ENCODE measurements around the gene AP1S1. TPM values are rescaled to one million over a fixed set of nuclear protein-coding genes. Genes with fewer than 3 reads are reported as not detected.
A peak's percentile ranks its signal among the peaks of the same experiment; 100 is the strongest.

The AP1S1 gene
- total and polyA plus RNA-seq, 7 experiments from 2014 or later: 3.3 to 39.4 (median 7.0) TPM

GRCh38 chr7:101151908-101152651, 2.2 kb upstream of the AP1S1 start:
- H3K27ac Mint-ChIP-seq: no peak overlapping the region
- POLR2A ChIA-PET: no interaction called here
- no peak overlapping the region for H3K4me3 Mint-ChIP-seq

GRCh38 chr7:101154693-101155102, 422 bp downstream of the AP1S1 start:
- peaks cover 0 to 22% (median 0%) of the 10 kb centered on the region in 3 experiments for H3K36me3 ChIP-seq (ENCODE audit: control insufficient read depth in 2 of 3, insufficient read depth in 3 of 3, low read length in 3 of 3)
- peak overlapping the region; percentile 62 for H3K4me3 ChIP-seq (ENCODE audit: low read length)
- Mint-ChIP-seq H3K36me3 (peaks cover 0 to 26% (median 6%) of the 10 kb centered on the region in 5 donors), H3K27ac (peak overlapping the region in 1 of 9 donors; percentile 72), H3K4me1 (peaks cover 10 to 21% (median 13%) of the 10 kb centered on the region in 7 donors), H3K27me3 (peaks cover 2 to 19% (median 2%) of the 10 kb centered on the region in 5 donors), H3K4me3 (peak overlapping the region in 9 of 10 donors; percentile 27 to 91 (median 84)), H3K9me3 (no peaks in the 10 kb centered on the region)
- intact Hi-C loops (cut with micrococcal nuclease): loop anchor here (1.0 to 2.0 kb wide), 5 partner anchors 11 to 726 kb away; partner anchors contain the start of genes VGF (in 2 of the 2), ZNHIT1 (in 2 of the 2), MEPCE (in 1 of the 2) and ZCWPW1 (in 1 of the 2)
- DNase-seq: no peak
- H3K27ac ChIP-seq (ENCODE audit: low read depth, low read length): peak overlapping the region; percentile 42
- ChIA-PET POLR2A (interaction anchor here (0.9 kb wide), 1 partner anchor 11 kb away, joined by 4 read pairs; the partner anchor contains the start of gene VGF), CTCF (interaction anchor here (1.1 kb wide), 1 partner anchor 11 kb away, joined by 6 read pairs; no protein-coding TSS in a partner anchor)
- H3K27me3 ChIP-seq (ENCODE audit: control insufficient read depth in 2 of 2, insufficient read depth in 2 of 2, low read length in 2 of 2): no peaks in the 10 kb centered on the region
- H3K9me3 ChIP-seq (ENCODE audit: control insufficient read depth in 2 of 3, low read length in 3 of 3): no peaks in the 10 kb centered on the region
- ATAC-seq: peak; percentile 12
- peaks cover 10% of the 10 kb centered on the region in 2 donors for H3K4me1 ChIP-seq (ENCODE audit: control insufficient read depth in 2 of 2, insufficient read depth in 2 of 2, low read length in 2 of 2)

More at GRCh38 chr7:101151908-101152651, 2.2 kb upstream of the AP1S1 start:
- DNase-seq (no peak), ATAC-seq (no peak)
- Mint-ChIP-seq H3K27me3 (peaks cover 12 to 36% (median 18%) of the 10 kb centered on the region in 5 donors), H3K36me3 (peaks cover 0 to 7% (median 0%) of the 10 kb centered on the region in 5 donors), H3K4me1 (peaks cover 10 to 21% (median 15%) of the 10 kb centered on the region in 7 donors), H3K9me3 (peaks cover 0 to 1% (median 0%) of the 10 kb centered on the region in 11 donors)
- Histone ChIP-seq H3K9me3 (ENCODE audit: control insufficient read depth in 2 of 3, low read length in 3 of 3) (no peaks in the 10 kb centered on the region), H3K36me3 (ENCODE audit: control insufficient read depth in 2 of 3, insufficient read depth in 3 of 3, low read length in 3 of 3) (peaks cover 0 to 3% (median 0%) of the 10 kb centered on the region in 3 experiments), H3K27me3 (ENCODE audit: control insufficient read depth in 2 of 2, insufficient read depth in 2 of 2, low read length in 2 of 2) (no peaks in the 10 kb centered on the region), H3K27ac (ENCODE audit: low read depth, low read length) (no peak overlapping the region), H3K4me3 (ENCODE audit: low read length) (no peak overlapping the region), H3K4me1 (ENCODE audit: control insufficient read depth in 2 of 2, insufficient read depth in 2 of 2, low read length in 2 of 2) (peaks cover 10% of the 10 kb centered on the region in 2 donors)
- intact Hi-C loops (cut with micrococcal nuclease): no loop called here
- CTCF ChIA-PET: interaction anchor here (1.1 to 1.2 kb wide), 2 partner anchors 8 to 138 kb away, joined by 3 to 6 read pairs; no protein-coding TSS in a partner anchor

DNA sequence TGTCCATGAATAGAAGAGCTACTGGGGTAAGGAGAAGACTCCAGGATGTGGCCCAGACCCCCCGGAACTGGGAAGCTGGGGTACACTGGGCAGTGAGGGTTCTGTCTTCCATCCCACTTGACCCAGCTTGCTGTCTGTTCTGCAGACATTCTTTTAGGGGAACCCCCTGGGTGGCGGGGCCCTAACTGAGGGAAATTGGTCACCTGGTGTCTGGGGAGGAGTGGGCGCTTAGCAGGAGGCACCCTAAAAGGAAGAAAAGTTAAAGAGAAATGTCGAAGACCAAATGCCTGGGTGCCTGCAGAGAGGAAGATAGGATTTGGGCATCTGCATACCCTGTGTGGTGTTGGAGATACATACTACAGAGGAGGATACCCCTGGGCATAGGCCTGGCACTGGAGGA, 1.0 kb downstream of the AP1S1 start:
- Mint-ChIP-seq H3K4me1 (peaks cover 10 to 21% (median 13%) of the 10 kb centered on the region in 7 donors), H3K27me3 (peaks cover 0 to 18% (median 0%) of the 10 kb centered on the region in 5 donors), H3K27ac (peak overlapping the region in 1 of 9 donors; percentile 72), H3K4me3 (peak overlapping the region; percentile 27 to 91 (median 80)), H3K9me3 (no peaks in the 10 kb centered on the region), H3K36me3 (peaks cover 0 to 32% (median 10%) of the 10 kb centered on the region in 5 donors)
- Histone ChIP-seq H3K27me3 (ENCODE audit: control insufficient read depth in 2 of 2, insufficient read depth in 2 of 2, low read length in 2 of 2) (no peaks in the 10 kb centered on the region), H3K36me3 (ENCODE audit: control insufficient read depth in 2 of 3, insufficient read depth in 3 of 3, low read length in 3 of 3) (peaks cover 0 to 24% (median 0%) of the 10 kb centered on the region in 3 experiments), H3K9me3 (ENCODE audit: control insufficient read depth in 2 of 3, low read length in 3 of 3) (no peaks in the 10 kb centered on the region), H3K4me1 (ENCODE audit: control insufficient read depth in 2 of 2, insufficient read depth in 2 of 2, low read length in 2 of 2) (peaks cover 10% of the 10 kb centered on the region in 2 donors), H3K27ac (ENCODE audit: low read depth, low read length) (no peak overlapping the region), H3K4me3 (ENCODE audit: low read length) (no peak overlapping the region)
- DNase-seq (no peak), ATAC-seq (no peak)
- CTCF ChIA-PET: interaction anchor here (1.1 kb wide), 1 partner anchor 11 kb away, joined by 6 read pairs; no protein-coding TSS in a partner anchor
- POLR2A ChIA-PET: interaction anchor here (0.9 kb wide), 1 partner anchor 10 kb away, joined by 4 read pairs; the partner anchor contains the start of gene VGF
- intact Hi-C loops (cut with micrococcal nuclease): loop anchor here in 1 of 2 donors (2.0 kb wide), 1 partner anchor 727 kb away; the partner anchor contains the start of genes MEPCE and ZCWPW1

DNA sequence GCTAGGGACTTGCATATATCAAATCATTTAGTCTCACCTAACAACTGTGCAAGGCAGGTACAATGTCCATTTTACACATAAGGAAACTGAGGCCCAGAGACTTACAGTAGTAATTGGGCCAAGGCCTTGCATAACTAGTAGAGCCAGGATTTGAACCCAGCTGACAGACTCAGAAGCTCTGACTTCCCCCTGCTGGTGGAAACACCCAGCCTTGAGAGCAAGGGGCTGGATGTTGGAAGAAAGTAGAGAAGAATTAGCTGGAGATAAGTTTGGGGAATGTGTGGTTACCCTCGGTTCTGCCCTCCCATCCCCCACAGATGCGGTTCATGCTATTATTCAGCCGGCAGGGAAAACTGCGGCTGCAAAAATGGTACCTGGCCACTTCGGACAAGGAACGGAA, 2.0 kb downstream of the AP1S1 start:
- intact Hi-C loops (cut with micrococcal nuclease): no loop called here

GRCh38 chr7:101156866-101157589, 2.8 kb downstream of the AP1S1 start:
- POLR2A ChIA-PET: interaction anchor here (0.5 to 1.4 kb wide), 2 partner anchors 10 to 61 kb away, joined by 3 to 7 read pairs; partner anchors contain the start of genes PLOD3 and ZNHIT1
- Histone ChIP-seq H3K27ac (ENCODE audit: low read depth, low read length) (no peak overlapping the region), H3K4me3 (ENCODE audit: low read length) (no peak overlapping the region), H3K9me3 (ENCODE audit: control insufficient read depth in 2 of 3, low read length in 3 of 3) (no peaks in the 10 kb centered on the region), H3K4me1 (ENCODE audit: control insufficient read depth in 2 of 2, insufficient read depth in 2 of 2, low read length in 2 of 2) (peaks cover 10% of the 10 kb centered on the region in 2 donors), H3K27me3 (ENCODE audit: control insufficient read depth in 2 of 2, insufficient read depth in 2 of 2, low read length in 2 of 2) (peaks cover 1 to 5% of the 10 kb centered on the region in 2 donors), H3K36me3 (ENCODE audit: control insufficient read depth in 2 of 3, insufficient read depth in 3 of 3, low read length in 3 of 3) (peaks cover 0 to 24% (median 0%) of the 10 kb centered on the region in 3 experiments)
- H3K9me3 Mint-ChIP-seq: no peaks in the 10 kb centered on the region
- CTCF ChIA-PET: interaction anchor here (0.6 to 1.6 kb wide), 4 partner anchors 14 to 1832 kb away, joined by 3 to 4 read pairs (median 4); partner anchors contain the start of gene ARPC1A
- peaks cover 0 to 43% (median 14%) of the 10 kb centered on the region in 5 donors for H3K36me3 Mint-ChIP-seq
- H3K27me3 Mint-ChIP-seq: peaks cover 6 to 19% (median 7%) of the 10 kb centered on the region in 5 donors
- H3K4me3 Mint-ChIP-seq: peak overlapping the region in 2 of 10 donors; percentile 35 to 44
- peaks cover 10 to 21% (median 13%) of the 10 kb centered on the region in 7 donors for H3K4me1 Mint-ChIP-seq
- H3K27ac Mint-ChIP-seq: peak overlapping the region in 1 of 9 donors; percentile 17
- intact Hi-C loops (cut with micrococcal nuclease): no loop called here
- DNase-seq (no peak), ATAC-seq (no peak)

More for the DNA sequence above, 2.0 kb downstream of the AP1S1 start:
- POLR2A ChIA-PET: interaction anchor here (1.4 kb wide), 1 partner anchor 62 kb away, joined by 7 read pairs; the partner anchor contains the start of genes PLOD3 and ZNHIT1
- DNase-seq (no peak), ATAC-seq (no peak)
- H3K27me3 ChIP-seq (ENCODE audit: control insufficient read depth in 2 of 2, insufficient read depth in 2 of 2, low read length in 2 of 2): peaks cover 0 to under 1% of the 10 kb centered on the region in 2 donors
- CTCF ChIA-PET: interaction anchor here (0.6 to 1.4 kb wide), 3 partner anchors 12 to 49 kb away, joined by 3 read pairs; no protein-coding TSS in a partner anchor
- no peaks in the 10 kb centered on the region for H3K9me3 ChIP-seq (ENCODE audit: control insufficient read depth in 2 of 3, low read length in 3 of 3)
- Mint-ChIP-seq H3K4me1 (peaks cover 10 to 21% (median 13%) of the 10 kb centered on the region in 7 donors), H3K27me3 (peaks cover 2 to 17% (median 3%) of the 10 kb centered on the region in 5 donors), H3K9me3 (no peaks in the 10 kb centered on the region), H3K27ac (no peak overlapping the region), H3K36me3 (peaks cover 0 to 39% (median 11%) of the 10 kb centered on the region in 5 donors), H3K4me3 (peak overlapping the region in 4 of 10 donors; percentile 1 to 44 (median 26))
- H3K36me3 ChIP-seq (ENCODE audit: control insufficient read depth in 2 of 3, insufficient read depth in 3 of 3, low read length in 3 of 3): peaks cover 0 to 24% (median 0%) of the 10 kb centered on the region in 3 experiments
- peaks cover 10% of the 10 kb centered on the region in 2 donors for H3K4me1 ChIP-seq (ENCODE audit: control insufficient read depth in 2 of 2, insufficient read depth in 2 of 2, low read length in 2 of 2)
- H3K4me3 ChIP-seq (ENCODE audit: low read length): no peak overlapping the region
- no peak overlapping the region for H3K27ac ChIP-seq (ENCODE audit: low read depth, low read length)
